DOHH2 (cell line): ENCODE measurements around the gene ZNRD2.
"Not testable (repeated sequence)": the region's sequence is repeated elsewhere in the genome, so short reads cannot be mapped to it uniquely, and the experiment has no call there.

Experiments
- H3F3A ChIP-seq: fragments of 200-600 bp; sonication (generic), shearing (Covaris generic); 2 replicates; pipeline ENCODE4 v1.6.0; 2016; ENCODE audit warnings: antibody characterized with exemption, mild to moderate bottlenecking; ENCODE audit not compliant: control insufficient read depth, insufficient read depth
- H3K27ac ChIP-seq: fragments of 200-600 bp; sonication (generic); 2 replicates; pipeline ENCODE4 v1.5.1; 2014; ENCODE audit warnings: low read depth, mild to moderate bottlenecking, low read length, moderate library complexity
- H3K27me3 ChIP-seq: fragments of 200-600 bp; sonication (generic); 2 replicates; pipeline ENCODE4 v1.6.1; 2014; ENCODE audit warnings: mild to moderate bottlenecking, low read length, mixed read lengths; ENCODE audit not compliant: control insufficient read depth
- H3K36me3 ChIP-seq: fragments of 200-600 bp; sonication (generic); 2 replicates; pipeline ENCODE4 v1.6.1; 2014; ENCODE audit warnings: mild to moderate bottlenecking, low read length, moderate library complexity, mixed read lengths; ENCODE audit not compliant: control insufficient read depth
- H3K4me1 ChIP-seq: fragments of 200-600 bp; sonication (generic); 2 replicates; pipeline ENCODE4 v1.6.1; 2014; ENCODE audit warnings: mild to moderate bottlenecking, low read length, mixed read lengths; ENCODE audit not compliant: control insufficient read depth
- H3K4me2 ChIP-seq: fragments of 200-600 bp; sonication (generic); 2 replicates; pipeline ENCODE4 v1.6.0; 2014; ENCODE audit warnings: mild to moderate bottlenecking, low read length, moderate library complexity
- H3K4me3 ChIP-seq: fragments of 200-600 bp; sonication (generic); 2 replicates; pipeline ENCODE4 v1.5.1; 2014; ENCODE audit warnings: mild to moderate bottlenecking, low read length, mixed read lengths
- H3K79me2 ChIP-seq: fragments of 200-600 bp; sonication (generic); 2 replicates; pipeline ENCODE4 v1.6.1; 2014; ENCODE audit warnings: mild to moderate bottlenecking, low read length, mixed read lengths; ENCODE audit not compliant: control insufficient read depth
- H3K9me2 ChIP-seq: fragments of 200-600 bp; sonication (generic); replicated peaks from 2 replicates; pipeline ENCODE4 v1.6.1; 2014; ENCODE audit warnings: mild to moderate bottlenecking, low read length, mixed read lengths; ENCODE audit not compliant: control insufficient read depth
- H3K9me3 ChIP-seq: fragments of 200-600 bp; sonication (generic); 2 replicates; pipeline ENCODE4 v1.6.1; 2014; ENCODE audit warnings: antibody characterized with exemption, low read length, mixed read lengths; ENCODE audit not compliant: control insufficient read depth, insufficient read depth
- H4K20me1 ChIP-seq: fragments of 200-600 bp; sonication (generic); 2 replicates; pipeline ENCODE4 v1.6.0; 2014; ENCODE audit warnings: low read depth, mild to moderate bottlenecking, antibody characterized with exemption, low read length, moderate library complexity; ENCODE audit not compliant: control insufficient read depth, insufficient read depth
- EZH2phosphoT487 ChIP-seq: fragments of 200-600 bp; sonication (generic); IDR thresholded peaks from 2 replicates; pipeline ENCODE4 v1.6.1; 2017; ENCODE audit warnings: borderline replicate concordance, mild to moderate bottlenecking, antibody characterized with exemption, low read length, moderate library complexity, mixed read lengths
- TF ChIP-seq, protein P1 (sequence below): fragments of 200-600 bp; sonication (generic); IDR thresholded peaks from one replicate; pipeline ENCODE4 v1.5.1; 2014; ENCODE audit warnings: antibody characterized with exemption, mild to moderate bottlenecking, low read depth, low read length; ENCODE audit not compliant: poor library complexity, severe bottlenecking

Gene ZNRD2, protein sequence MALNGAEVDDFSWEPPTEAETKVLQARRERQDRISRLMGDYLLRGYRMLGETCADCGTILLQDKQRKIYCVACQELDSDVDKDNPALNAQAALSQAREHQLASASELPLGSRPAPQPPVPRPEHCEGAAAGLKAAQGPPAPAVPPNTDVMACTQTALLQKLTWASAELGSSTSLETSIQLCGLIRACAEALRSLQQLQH

GRCh38 chr11:65569973-65570918 lies at the start of gene ZNRD2:
TSS of gene ZNRD2 (plus strand) at chr11:65570477. CDS start at chr11:65570492, 15 bp downstream.
- Histone ChIP-seq H3K4me2 (peak within 1 kb of the TSS; percentile 87), H3K4me1 (peaks cover 64% of the 10 kb centered on the region), H3K79me2 (peaks cover 71% of the 10 kb centered on the region), H3K9me3 (no peaks in the 10 kb centered on the region), H3K36me3 (peaks cover 35% of the 10 kb centered on the region), H3K4me3 (peak within 1 kb of the TSS; percentile 98), H3F3A (peaks cover 24% of the 10 kb centered on the region), H4K20me1 (0 out of 2 replicates have a peak, but pooled peaks cover 2% of the 10 kb centered on the region), H3K27me3 (no peaks in the 10 kb centered on the region), H3K9me2 (no peaks in the 10 kb centered on the region), H3K27ac (peak within 1 kb of the TSS; percentile 83)
- TF ChIP-seq, protein P1, sequence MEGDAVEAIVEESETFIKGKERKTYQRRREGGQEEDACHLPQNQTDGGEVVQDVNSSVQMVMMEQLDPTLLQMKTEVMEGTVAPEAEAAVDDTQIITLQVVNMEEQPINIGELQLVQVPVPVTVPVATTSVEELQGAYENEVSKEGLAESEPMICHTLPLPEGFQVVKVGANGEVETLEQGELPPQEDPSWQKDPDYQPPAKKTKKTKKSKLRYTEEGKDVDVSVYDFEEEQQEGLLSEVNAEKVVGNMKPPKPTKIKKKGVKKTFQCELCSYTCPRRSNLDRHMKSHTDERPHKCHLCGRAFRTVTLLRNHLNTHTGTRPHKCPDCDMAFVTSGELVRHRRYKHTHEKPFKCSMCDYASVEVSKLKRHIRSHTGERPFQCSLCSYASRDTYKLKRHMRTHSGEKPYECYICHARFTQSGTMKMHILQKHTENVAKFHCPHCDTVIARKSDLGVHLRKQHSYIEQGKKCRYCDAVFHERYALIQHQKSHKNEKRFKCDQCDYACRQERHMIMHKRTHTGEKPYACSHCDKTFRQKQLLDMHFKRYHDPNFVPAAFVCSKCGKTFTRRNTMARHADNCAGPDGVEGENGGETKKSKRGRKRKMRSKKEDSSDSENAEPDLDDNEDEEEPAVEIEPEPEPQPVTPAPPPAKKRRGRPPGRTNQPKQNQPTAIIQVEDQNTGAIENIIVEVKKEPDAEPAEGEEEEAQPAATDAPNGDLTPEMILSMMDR, result peak; percentile 58
- no peak for TF ChIP-seq EZH2phosphoT487

DNA sequence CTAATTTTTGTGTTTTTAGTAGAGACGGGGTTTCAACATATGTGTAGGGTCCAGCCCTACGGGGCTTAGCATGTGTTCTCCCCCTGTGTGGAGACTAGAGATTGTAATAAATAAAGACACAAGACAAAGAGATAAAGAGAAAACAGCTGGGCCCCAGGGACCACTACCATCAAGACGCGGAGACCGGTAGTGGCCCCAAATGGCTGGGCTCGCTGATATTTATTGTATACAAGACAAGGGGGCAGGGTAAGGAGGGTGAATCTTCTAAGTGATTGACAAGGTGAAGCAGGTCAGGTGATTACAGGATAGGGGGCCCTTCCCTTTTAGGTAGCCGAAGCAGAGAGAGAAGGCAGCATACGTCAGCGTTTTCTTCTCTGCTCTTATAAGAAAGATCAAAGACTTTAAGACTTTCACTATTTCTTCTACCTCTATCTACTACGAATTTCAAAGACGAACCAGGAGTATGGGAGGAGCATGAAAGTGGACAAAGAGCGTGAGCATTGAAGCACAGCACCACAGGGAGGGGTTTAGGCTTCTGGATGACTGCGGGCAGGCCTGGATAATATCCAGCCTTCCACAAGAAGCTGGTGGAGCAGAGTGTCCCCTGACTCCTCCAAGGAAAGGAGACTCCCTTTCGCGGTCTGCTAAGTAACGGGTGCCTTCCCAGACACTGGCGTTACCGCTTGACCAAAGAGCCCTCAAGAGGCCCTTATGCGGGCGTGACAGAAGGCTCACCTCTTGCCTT lies 48.3 kb upstream of the ZNRD2 start:
- peaks cover 31% of the 10 kb centered on the region for H3K4me1 ChIP-seq
- H3K4me2 ChIP-seq, result not testable (repeated sequence)

DNA sequence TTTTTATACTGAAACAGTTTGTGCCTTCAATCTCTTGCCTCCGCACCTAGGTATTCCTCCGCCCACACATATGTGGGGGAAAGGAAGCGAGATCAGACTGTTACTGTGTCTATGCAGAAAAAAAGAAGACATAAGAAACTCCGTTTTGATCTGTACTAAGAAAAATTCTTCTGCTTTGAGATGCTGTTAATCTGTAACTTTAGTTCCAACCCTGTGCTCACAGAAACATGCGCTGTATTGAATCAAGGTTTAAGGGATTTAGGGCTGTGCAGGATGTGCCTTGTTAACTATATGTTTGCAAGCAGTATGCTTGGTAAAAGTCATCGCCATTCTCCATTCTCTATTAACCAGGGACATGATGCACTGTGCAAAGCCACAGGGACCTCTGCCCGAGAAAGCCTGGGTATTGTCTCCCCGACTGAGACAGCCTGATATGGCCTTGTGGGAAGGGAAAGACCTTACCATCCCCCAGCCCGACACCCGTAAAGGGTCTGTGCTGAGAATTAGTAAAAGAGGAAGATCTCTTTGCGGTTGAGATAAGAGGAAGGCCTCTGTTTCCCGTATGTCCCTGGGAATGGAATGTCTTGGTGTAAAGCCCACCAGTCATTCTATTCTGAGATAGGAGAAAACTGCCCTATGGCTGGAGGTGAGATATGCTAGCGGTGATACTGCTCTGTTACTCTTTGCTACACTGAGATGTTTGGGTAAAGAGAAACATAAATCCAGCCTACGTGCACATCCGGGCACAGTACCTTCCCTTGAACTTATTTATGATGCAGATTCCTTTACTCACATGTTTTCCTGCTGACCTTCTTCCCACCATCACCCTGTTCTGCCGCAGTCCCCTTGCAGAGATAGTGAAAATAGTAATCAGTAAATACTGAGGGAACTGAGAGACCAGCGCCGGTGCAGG lies 47.3 kb upstream of the ZNRD2 start:
- not testable (repeated sequence) for H3K9me2 ChIP-seq, H3F3A ChIP-seq, H3K27ac ChIP-seq, H4K20me1 ChIP-seq, H3K27me3 ChIP-seq, H3K9me3 ChIP-seq
- H3K4me1 ChIP-seq, result peaks cover 31% of the 10 kb centered on the region
- peak overlapping the region; percentile 49 for H3K4me3 ChIP-seq
- peaks cover 25% of the 10 kb centered on the region for H3K36me3 ChIP-seq
- H3K4me2 ChIP-seq, result peak overlapping the region; percentile 65
- H3K79me2 ChIP-seq, result peaks cover 21% of the 10 kb centered on the region

More for the DNA sequence above, 48.3 kb upstream of the ZNRD2 start:
- H3K27ac ChIP-seq, H3K27me3 ChIP-seq, H3K9me2 ChIP-seq, H3K4me3 ChIP-seq, H3F3A ChIP-seq, H4K20me1 ChIP-seq, H3K9me3 ChIP-seq: not testable (repeated sequence)
- Histone ChIP-seq H3K79me2 (peaks cover 19% of the 10 kb centered on the region), H3K36me3 (peaks cover 17% of the 10 kb centered on the region)

DNA sequence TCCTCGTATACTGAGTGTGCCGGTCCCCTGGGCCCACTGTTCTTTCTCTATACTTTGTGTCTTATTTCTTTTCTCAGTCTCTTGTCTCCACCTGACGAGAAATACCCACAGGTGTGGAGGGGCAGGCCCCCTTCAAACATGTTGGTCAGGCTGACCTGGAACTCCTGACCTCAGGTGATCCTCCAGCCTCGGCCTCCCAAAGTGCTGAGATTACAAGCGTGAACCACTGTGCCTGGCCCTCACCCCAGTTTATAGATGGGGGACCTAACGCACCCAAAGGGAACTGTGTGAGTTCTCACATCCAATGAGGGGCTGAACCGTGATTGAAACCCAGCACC lies 46.7 kb upstream of the ZNRD2 start:
- H3F3A ChIP-seq, H3K27me3 ChIP-seq, H3K9me3 ChIP-seq, H3K4me3 ChIP-seq, H3K27ac ChIP-seq, H3K9me2 ChIP-seq, H4K20me1 ChIP-seq: not testable (repeated sequence)
- peaks cover 21% of the 10 kb centered on the region for H3K79me2 ChIP-seq
- peaks cover 31% of the 10 kb centered on the region for H3K4me1 ChIP-seq
- peak overlapping the region; percentile 65 for H3K4me2 ChIP-seq
- peaks cover 25% of the 10 kb centered on the region for H3K36me3 ChIP-seq
